D721Med (cell line): ENCODE measurements around the gene TTLL6.

Experiments used
- DNase-seq: peaks from one replicate; pipeline ENCODE4 v3.0.0; 2011; ENCODE audit warnings: low spot score; ENCODE audit not compliant: insufficient read length
- FAIRE-seq: peaks from 2 replicates; lab custom pipeline; 2011; peaks lifted over from hg19 to GRCh38; lab: Jason Lieb, UNC
- CTCF ChIP-seq: IDR thresholded peaks from 2 replicates; pipeline ENCODE4 v1.5.1; 2012; ENCODE audit warnings: mild to moderate bottlenecking, control low read depth; ENCODE audit not compliant: insufficient read depth; ENCODE audit errors: missing control alignments

TTLL6 gene

GRCh38 chr17:48729335-48730239 lies 87.4 kb downstream of the TTLL6 start:
- TF ChIP-seq CTCF, result no peak
- DNase-seq (no peak), FAIRE-seq (no peak)

- FAIRE-seq (no peak), DNase-seq (no peak)
- TF ChIP-seq CTCF, result no peak
Measured at GRCh38 chr17:48728232-48729231, 88.5 kb downstream of the TTLL6 start, which contains the start of gene HOXB13. HOXB13 (minus strand) TSS chr17:48728750; CDS start chr17:48728593, 157 bp downstream.

DNA sequence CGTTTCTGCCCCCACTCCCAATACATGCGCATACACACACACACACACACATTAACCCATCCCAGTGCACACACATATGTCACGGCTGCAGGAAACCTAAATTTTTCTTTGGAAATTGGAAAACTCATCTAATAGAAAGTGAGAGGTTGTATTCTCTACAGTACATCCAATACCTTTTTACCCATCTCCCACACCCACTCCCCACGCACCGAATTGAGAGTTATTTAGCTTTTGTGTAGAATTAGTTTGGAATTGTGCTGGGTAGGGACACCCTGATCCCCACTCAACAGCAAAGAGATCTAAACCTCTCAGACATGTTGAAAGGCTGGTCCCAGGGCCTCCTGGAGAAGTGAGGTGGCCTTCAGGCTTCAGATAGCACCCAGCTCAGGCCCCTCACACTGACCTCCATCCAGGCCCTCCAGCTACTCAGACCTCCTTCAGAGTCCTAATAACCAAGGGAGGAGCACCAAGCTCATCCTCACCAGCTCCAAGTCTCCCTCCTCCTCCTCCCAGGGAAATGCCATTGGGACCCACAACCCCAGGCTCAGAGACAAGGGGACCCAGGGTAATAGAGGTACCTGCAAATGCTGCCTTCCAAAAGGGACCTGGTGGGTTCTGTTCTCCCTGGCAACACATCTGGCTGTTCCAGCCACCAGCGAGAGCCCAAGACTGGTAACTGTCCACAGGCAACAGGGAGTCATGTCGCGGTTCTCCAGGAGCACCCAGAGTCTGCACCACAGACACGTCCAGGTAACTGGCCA lies 89.4 kb downstream of the TTLL6 start:
- no peak for DNase-seq
- FAIRE-seq, result no peak
- TF ChIP-seq CTCF, result no peak

- FAIRE-seq, result no peak
Measured at GRCh38 chr17:48726916-48727286, 90.1 kb downstream of the TTLL6 start.

GRCh38 chr17:48726114-48726915 lies 90.7 kb downstream of the TTLL6 start:
- no peak for DNase-seq
- TF ChIP-seq CTCF, result no peak
- FAIRE-seq, result no peak

More at GRCh38 chr17:48726916-48727286, 90.1 kb downstream of the TTLL6 start:
- no peak for DNase-seq
- TF ChIP-seq CTCF, result no peak
